Fibroblast of villous mesenchyme (primary cell): ENCODE results near the gene AKAP13. TPM values are rescaled to one million over a fixed set of nuclear protein-coding genes. Genes with fewer than 3 reads are reported as not detected.

Experiments
- DNase-seq: peaks from one replicate; pipeline ENCODE4 v3.0.0-alpha.2; 2010; ENCODE audit warnings: low read depth
- H3K4me3 ChIP-seq: 2 replicates; pipeline ENCODE4 v1.5.1; 2011; ENCODE audit warnings: low read depth, mild to moderate bottlenecking, low read length
- CTCF ChIP-seq: IDR thresholded peaks from 2 replicates; pipeline ENCODE4 v1.5.1; 2012; ENCODE audit warnings: low read depth, mild to moderate bottlenecking, low read length; ENCODE audit not compliant: insufficient read depth
- total RNA-seq: library from RNA; depleted of rRNA; stranded (reverse); fragments of >200 nt; gene quantifications from 2 replicates; pipeline ENCODE4 v1.2.3, GENCODE V29; 2012

The AKAP13 gene
- total RNA-seq, 1 donor, result 164 TPM

DNA sequence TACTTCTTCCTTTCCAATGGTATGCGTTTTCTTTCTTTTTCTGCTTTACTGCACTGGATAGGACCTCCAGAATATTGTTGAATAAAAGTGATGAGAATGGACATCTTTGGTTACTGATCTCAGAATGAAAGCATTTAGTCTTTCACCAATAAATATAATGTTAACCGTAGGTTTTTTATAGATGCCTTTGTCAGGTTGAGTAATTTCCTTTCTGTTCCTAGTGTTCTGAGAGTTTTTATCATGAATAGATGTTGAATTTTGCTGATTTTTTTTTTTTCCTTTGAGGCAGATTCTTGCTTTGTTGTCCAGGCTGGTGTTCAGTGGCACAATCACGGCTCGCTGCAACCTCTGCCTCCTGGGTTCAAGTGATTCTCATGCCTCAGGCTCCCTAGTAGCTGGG is 255.9 kb downstream of the AKAP13 start:
- no peak for TF ChIP-seq CTCF
- DNase-seq, result no peak
- no peak overlapping the region for H3K4me3 ChIP-seq

DNA sequence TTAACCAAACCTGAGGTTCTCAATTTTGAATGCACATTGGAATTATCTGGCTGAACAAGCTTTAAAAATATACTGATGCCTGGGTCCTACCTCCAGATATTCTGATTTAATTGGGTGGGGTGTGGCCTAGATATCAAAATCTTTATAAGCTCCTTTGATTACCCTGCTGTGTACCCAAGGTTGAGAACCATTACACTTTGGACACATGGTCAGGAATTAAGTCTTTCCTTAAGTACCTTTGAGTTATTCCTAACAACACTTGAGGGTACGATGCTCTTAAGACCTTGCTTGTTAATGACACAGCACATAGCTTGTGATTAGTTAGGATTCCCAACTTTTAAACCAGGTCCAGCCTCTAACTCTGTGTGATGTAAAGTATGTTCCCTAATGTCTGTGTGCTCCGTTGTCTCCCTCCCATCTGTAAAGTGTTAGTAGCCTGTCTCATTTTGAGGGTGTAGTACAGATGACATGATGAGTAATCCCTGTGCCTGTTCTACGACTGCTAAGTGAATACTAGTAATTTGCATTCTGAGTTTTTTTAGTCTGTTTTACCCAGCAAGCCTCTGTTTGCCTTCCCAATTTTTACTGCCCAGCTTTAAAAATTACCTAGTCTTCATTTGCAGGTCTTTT is 259.5 kb downstream of the AKAP13 start:
- DNase-seq, result peak; percentile 84
- TF ChIP-seq CTCF, result no peak
- no peak overlapping the region for H3K4me3 ChIP-seq

DNA sequence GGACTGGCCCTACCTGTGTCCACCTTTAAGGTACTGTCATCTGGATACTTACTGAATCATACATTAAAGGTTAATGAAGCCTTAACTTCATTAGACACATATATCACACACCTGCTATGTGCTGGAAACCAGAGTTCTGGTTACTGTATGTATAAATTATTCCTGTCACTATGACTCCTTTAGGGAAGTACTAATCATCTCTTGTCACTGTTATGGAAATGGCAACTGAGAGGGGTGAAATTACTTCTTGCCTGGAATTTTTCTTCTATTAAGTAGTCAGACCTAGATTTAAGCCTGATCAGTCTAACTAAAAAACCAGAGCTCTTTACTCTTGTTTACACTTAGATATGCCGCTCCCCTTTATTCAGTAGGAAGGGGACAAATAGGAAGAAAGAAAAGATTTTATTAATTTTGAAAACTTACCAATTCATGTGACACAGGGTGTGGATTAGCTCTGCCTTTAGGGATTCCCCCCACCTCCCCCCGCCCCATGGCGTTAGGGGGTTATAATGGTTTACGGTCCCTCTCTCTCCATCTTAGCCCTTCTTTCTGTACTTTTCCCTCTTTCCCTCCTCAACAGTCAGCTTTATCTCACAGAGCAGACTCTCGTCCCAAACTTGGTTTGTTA is 261.8 kb downstream of the AKAP13 start:
- TF ChIP-seq CTCF, result no peak
- DNase-seq, result no peak
- no peak overlapping the region for H3K4me3 ChIP-seq

DNA sequence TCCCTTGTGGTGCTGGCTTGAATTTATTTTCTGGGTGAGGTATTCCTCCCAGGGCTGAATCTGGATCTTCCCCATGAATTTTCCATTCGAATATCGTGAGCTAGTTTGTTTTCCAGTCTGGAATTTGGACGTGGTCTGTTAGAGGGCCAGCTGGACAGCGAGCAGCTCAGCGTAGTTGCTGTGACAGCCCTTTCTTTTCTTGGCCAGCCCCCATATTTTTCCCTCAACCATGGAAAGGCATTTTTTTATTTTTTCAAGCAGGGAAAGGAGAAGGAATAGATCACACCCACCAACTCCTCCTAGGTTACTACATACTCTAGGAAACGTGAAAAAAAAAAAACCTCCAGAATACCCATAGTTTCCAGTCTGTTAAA is 262.3 kb downstream of the AKAP13 start:
- DNase-seq, result peak; percentile 78
- TF ChIP-seq CTCF, result no peak
- no peak overlapping the region for H3K4me3 ChIP-seq

GRCh38 chr15:85646538-85647091 is 266.2 kb downstream of the AKAP13 start:
- DNase-seq, result peak; percentile 57
- no peak overlapping the region for H3K4me3 ChIP-seq
- TF ChIP-seq CTCF, result no peak

- TF ChIP-seq CTCF, result no peak
- H3K4me3 ChIP-seq, result no peak overlapping the region
- peak; percentile 92 for DNase-seq
Observed at GRCh38 chr15:85649372-85649771, 269.0 kb downstream of the AKAP13 start.
